Lower leg skin (tissue), 3 donors: ENCODE data around the gene PKMYT1.

Experiments used
- POLR2A ChIP-seq, 2 donors: fragments of 450-650 bp; IDR thresholded peaks; one replicate each; pipeline ENCODE4 v1.6.1; 2016 to 2017; ENCODE audit warnings: antibody characterized with exemption in 2 of 2, mild to moderate bottlenecking in 1 of 2, moderate library complexity in 1 of 2
- TF ChIP-seq, protein P1 (sequence below), 3 donors: fragments of 450-650 bp; IDR thresholded peaks; one replicate each; pipeline ENCODE4 v1.5.1; 2016; ENCODE audit warnings: antibody characterized with exemption in 3 of 3, mild to moderate bottlenecking in 3 of 3, moderate library complexity in 2 of 3

DNA sequence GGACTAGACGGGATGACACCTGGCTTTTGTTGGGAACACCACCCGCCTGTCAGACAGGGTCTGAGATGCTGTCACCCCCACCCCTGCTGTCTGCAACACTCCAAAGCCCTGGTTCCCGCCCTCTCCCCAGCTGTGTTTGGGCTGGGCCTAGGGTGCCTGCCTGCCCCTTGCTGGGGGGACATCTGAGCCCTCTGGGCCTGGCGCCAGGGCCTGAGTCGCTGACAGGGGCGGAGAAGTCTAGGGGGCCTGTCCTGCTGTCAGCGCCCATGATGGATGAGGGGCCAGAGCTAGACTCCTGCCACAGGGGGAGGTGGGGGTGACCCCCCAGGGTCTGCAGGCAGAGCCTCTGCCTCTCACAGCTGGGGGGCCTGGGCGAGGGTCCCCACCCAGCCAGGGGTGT lies 7.6 kb upstream of the PKMYT1 start:
- TF ChIP-seq, protein P1, sequence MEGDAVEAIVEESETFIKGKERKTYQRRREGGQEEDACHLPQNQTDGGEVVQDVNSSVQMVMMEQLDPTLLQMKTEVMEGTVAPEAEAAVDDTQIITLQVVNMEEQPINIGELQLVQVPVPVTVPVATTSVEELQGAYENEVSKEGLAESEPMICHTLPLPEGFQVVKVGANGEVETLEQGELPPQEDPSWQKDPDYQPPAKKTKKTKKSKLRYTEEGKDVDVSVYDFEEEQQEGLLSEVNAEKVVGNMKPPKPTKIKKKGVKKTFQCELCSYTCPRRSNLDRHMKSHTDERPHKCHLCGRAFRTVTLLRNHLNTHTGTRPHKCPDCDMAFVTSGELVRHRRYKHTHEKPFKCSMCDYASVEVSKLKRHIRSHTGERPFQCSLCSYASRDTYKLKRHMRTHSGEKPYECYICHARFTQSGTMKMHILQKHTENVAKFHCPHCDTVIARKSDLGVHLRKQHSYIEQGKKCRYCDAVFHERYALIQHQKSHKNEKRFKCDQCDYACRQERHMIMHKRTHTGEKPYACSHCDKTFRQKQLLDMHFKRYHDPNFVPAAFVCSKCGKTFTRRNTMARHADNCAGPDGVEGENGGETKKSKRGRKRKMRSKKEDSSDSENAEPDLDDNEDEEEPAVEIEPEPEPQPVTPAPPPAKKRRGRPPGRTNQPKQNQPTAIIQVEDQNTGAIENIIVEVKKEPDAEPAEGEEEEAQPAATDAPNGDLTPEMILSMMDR (IDR thresholded peaks at IDR 0.05), result no peak
- TF ChIP-seq POLR2A (IDR thresholded peaks at IDR 0.05), result no peak
